Choroid plexus epithelial cell (primary cell): ENCODE data around the gene TMEM245.

Source experiments
- DNase-seq: peaks from one replicate; pipeline ENCODE4 v3.0.0-alpha.2; 2010; ENCODE audit warnings: low read depth
- H3K4me3 ChIP-seq: 2 replicates; pipeline ENCODE4 v1.5.1; 2011; ENCODE audit warnings: low read depth, mild to moderate bottlenecking, control low read depth, low read length, moderate library complexity
- TF ChIP-seq, protein P1 (sequence below): conservative IDR thresholded peaks from 2 replicates; pipeline ENCODE4 v1.5.1; 2011; ENCODE audit warnings: low read depth, mild to moderate bottlenecking, control low read depth, inconsistent platforms, low read length, moderate library complexity

Gene TMEM245

DNA sequence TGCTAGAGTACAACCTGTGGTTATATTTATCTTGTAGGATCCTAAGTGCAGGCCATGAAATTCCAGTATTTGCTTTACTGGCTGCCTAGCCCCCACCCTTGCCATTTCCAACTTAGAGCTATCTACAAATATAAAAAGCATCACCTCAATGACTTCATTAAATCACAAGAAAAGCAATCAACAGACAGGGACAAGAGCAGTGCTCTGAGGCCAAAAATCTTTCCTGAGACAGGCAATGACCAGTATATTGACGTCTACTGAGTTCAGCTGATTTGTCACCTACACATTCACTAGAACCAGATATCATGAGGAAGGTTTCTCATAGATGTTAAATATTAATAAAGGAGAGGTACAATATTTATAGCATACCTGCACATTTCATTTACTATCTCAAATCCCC, 68.0 kb downstream of the TMEM245 start:
- no peak for DNase-seq
- TF ChIP-seq, protein P1, sequence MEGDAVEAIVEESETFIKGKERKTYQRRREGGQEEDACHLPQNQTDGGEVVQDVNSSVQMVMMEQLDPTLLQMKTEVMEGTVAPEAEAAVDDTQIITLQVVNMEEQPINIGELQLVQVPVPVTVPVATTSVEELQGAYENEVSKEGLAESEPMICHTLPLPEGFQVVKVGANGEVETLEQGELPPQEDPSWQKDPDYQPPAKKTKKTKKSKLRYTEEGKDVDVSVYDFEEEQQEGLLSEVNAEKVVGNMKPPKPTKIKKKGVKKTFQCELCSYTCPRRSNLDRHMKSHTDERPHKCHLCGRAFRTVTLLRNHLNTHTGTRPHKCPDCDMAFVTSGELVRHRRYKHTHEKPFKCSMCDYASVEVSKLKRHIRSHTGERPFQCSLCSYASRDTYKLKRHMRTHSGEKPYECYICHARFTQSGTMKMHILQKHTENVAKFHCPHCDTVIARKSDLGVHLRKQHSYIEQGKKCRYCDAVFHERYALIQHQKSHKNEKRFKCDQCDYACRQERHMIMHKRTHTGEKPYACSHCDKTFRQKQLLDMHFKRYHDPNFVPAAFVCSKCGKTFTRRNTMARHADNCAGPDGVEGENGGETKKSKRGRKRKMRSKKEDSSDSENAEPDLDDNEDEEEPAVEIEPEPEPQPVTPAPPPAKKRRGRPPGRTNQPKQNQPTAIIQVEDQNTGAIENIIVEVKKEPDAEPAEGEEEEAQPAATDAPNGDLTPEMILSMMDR = no peak
- H3K4me3 ChIP-seq = no peak overlapping the region

DNA sequence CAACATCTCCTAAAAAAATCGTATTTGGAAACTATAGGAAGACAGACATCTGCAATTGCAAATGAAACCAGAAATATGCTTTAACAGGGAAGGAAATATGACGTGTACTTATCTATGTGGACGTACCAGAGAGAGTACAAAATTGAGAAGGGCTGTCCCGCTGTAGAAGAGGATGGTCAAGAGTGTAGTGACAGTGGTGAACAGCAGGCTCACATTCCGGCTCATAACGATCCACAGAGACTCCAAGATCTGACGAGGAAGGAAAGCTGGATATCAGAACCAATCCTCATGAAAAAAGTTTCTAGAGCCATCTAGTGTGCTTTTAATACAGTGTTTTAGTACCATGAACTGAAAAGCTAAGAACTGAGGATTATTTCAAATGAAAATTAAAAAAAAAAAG, 69.3 kb downstream of the TMEM245 start:
- no peak overlapping the region for H3K4me3 ChIP-seq
- TF ChIP-seq, protein P1 = no peak
- no peak for DNase-seq

DNA sequence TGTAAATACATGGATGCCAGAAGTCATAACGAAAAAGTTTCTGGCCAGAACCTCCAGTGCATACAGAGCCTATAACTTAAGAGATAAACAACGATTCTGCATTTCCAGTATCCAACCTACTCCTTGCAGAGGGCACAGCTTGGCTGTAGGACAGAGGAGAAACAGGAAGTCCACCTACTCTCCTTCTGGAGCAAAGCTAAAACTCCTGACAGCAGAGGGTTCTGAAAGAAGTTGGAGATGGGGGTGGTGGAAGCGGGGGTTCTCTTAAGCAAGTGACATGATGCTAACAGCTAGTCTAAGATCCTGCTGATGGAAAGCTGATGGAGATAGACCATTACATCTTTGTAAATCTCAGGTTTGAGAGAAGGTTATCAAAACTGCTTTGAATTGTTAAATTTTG, 70.9 kb downstream of the TMEM245 start:
- no peak overlapping the region for H3K4me3 ChIP-seq
- TF ChIP-seq, protein P1 = no peak
- no peak for DNase-seq

DNA sequence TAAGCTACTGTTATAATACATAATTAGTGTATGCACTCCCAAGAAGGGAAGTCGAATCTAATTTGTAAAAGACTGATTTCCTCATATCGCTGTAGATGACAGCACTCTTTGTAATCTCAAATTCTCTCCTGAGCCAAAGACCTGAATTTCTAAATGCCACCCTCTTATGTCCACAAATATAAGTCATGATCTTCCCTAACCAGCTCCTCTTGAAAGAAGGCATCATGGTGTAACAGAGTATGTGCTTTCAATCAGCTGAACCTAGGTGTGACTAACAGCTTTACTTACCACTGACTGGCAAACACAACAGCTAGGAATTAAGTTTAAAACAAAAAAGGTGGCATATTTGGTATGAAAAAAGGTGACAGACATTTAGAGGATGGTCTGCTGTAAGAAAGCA, 72.5 kb downstream of the TMEM245 start:
- TF ChIP-seq, protein P1 = no peak
- H3K4me3 ChIP-seq = no peak overlapping the region
- DNase-seq = no peak

DNA sequence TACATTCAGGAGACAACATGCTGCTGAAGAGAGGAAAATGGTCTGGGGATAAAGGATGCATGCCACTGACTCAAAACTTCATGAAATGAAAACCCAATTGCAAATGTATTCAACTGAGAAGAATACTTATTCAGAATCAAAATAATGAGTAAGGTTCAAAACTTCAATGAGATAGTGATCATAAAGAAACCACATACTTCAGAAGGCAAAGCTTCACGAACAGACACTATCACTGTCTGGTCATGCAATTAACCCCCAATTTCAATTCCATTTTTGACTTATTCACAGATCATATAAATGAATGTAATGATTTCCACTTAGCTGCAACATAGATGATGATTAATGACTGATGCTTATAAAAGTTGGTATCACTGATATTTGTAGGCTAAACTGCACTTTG, 73.4 kb downstream of the TMEM245 start:
- TF ChIP-seq, protein P1 = no peak
- DNase-seq = no peak

DNA sequence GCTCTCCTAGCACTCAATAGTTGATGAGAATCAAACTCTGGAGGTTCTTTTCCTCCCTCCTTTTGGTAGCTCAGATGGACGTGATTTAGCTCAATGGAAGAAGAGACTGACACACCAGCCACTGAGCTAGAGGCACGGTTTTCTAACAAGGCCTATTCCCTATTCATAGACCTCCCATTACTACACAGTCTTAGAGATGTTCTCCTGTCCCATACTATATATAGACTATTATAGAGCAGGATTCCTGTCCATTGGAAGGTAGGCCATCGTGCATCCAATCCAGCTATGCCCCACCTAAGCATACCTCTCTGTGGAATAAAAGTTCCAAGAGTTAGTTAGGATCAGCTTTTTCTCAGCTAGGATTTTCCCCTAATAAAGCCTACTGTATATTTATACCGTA, 76.2 kb downstream of the TMEM245 start:
- DNase-seq = no peak
- TF ChIP-seq, protein P1 = no peak

More for the DNA sequence above, 73.4 kb downstream of the TMEM245 start:
- no peak overlapping the region for H3K4me3 ChIP-seq

GRCh38 chr9:109040571-109040970, 79.2 kb downstream of the TMEM245 start:
- no peak for DNase-seq
- TF ChIP-seq, protein P1 = no peak
- no peak overlapping the region for H3K4me3 ChIP-seq

More for the DNA sequence above, 76.2 kb downstream of the TMEM245 start:
- no peak overlapping the region for H3K4me3 ChIP-seq
